ENCODE results near the gene SYNGR1.
A peak's percentile ranks its signal among the peaks of the same experiment; 100 is the strongest.
"Not testable (repeated sequence)": the region's sequence is repeated elsewhere in the genome, so short reads cannot be mapped to it uniquely, and the experiment has no call there.

The SYNGR1 gene

DNA sequence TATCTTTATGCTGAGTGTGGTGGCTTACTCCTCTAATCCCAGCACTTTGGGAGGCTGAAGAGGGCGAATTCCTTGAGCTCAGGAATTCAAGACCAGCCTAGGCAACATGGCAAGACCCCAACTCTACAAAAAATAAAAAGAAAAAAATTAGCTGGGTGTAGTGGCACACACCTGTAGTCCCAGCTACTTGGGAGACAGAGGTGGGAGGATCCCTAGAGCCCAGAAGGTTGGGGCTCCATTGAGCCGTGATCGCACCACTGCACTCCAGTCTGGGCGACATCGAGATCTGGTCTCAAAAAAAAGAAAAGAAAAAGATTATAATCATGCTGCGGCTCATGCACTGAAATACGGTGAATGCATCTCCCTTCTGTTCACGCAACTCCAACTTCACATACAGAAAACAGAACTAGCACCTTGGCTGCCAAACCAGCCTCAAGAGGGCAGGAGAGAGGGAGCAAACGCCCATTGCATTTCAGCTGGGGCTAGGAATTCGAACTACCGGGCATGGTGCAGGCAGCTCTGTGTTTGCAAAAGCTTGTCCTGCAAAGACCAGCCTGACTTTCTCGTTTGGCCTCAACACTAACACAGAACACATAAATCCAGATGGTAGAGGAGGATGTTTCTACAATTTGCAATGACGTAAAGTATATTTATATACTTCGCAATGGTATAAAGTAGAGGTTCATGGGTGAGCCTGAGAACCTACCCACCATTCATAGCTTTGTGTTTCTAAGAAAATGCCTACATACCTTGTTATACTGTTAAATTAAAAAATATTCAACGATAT is 6.3 kb upstream of the SYNGR1 start:
- in situ Hi-C loops (cut with HindIII; ENCODE audit: low pct_ligation_motif_present, low pct_unique_long_range_greater_than_20kb, low sequenced_read_pairs), result no loop called here
- peak; percentile 55 for DNase-seq

GRCh38 chr22:39344046-39344390 is 5.8 kb upstream of the SYNGR1 start:
- in situ Hi-C loops (cut with HindIII; ENCODE audit: low pct_ligation_motif_present, low pct_unique_long_range_greater_than_20kb, low sequenced_read_pairs), result no loop called here
- no peak for DNase-seq

- in situ Hi-C loops (cut with HindIII; ENCODE audit: low pct_ligation_motif_present, low pct_unique_long_range_greater_than_20kb, low sequenced_read_pairs), result no loop called here
- DNase-seq, result no peak
These were observed 4.6 kb upstream of the SYNGR1 start for GRCh38 chr22:39345231-39345630.

GRCh38 chr22:39348909-39349505 is 784 bp upstream of the SYNGR1 start:
- no peak for DNase-seq
- in situ Hi-C loops (cut with HindIII; ENCODE audit: low pct_ligation_motif_present, low pct_unique_long_range_greater_than_20kb, low sequenced_read_pairs), result no loop called here

- in situ Hi-C loops (cut with HindIII; ENCODE audit: low pct_ligation_motif_present, low pct_unique_long_range_greater_than_20kb, low sequenced_read_pairs), result no loop called here
- peak; percentile 5 for DNase-seq
These were observed 255 bp upstream of the SYNGR1 start for GRCh38 chr22:39349506-39349966.

DNA sequence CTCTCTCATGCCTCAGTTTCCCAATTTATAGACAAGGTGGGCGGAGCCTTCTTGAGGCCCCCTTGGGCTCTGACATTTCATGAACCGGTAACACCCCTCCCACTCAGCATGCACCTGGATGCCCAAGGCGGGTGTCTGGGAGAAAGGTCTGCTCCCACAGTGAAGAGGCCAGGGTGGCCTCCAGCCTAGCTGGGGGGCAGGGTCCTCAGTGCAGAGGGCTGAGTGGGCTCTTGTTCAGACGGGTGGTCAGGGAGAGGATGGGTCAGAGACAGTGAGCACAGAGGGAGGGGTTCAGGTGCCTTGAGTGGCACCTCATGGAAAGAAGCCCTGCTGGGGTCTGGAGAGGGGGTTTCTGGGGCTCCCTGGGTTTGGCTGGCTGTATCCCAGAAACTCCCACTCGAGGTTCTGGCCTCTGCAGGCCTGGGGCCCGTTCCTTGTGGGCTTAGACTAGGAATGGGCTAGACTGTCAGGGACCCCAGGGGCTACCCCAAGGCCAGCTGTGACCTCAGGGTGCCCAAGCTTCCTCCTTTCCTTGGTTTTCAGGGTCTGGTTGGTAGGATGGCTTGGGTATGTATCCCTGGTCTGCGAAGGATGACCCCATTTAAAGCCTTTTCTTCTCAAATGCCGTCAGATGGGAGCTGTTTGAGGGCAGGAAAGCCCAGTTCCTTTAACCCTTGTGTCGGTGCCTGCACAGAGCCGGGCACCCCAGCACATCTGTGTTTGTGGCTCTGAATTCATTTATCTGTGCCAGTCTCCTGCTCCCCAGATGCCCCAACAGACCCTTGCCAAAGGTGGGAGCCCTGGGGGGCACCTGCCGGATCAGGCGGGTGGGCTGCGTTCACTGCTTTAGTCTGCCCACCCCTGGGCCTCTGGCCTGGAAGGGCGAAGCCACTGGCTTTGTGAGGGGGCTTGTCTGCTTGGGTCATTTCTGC is 1.2 kb downstream of the SYNGR1 start:
- in situ Hi-C loops (cut with HindIII; ENCODE audit: low pct_ligation_motif_present, low pct_unique_long_range_greater_than_20kb, low sequenced_read_pairs), result no loop called here
- DNase-seq, result no peak

GRCh38 chr22:39351689-39352214 is 2.0 kb downstream of the SYNGR1 start:
- DNase-seq, result no peak
- in situ Hi-C loops (cut with HindIII; ENCODE audit: low pct_ligation_motif_present, low pct_unique_long_range_greater_than_20kb, low sequenced_read_pairs), result no loop called here

DNA sequence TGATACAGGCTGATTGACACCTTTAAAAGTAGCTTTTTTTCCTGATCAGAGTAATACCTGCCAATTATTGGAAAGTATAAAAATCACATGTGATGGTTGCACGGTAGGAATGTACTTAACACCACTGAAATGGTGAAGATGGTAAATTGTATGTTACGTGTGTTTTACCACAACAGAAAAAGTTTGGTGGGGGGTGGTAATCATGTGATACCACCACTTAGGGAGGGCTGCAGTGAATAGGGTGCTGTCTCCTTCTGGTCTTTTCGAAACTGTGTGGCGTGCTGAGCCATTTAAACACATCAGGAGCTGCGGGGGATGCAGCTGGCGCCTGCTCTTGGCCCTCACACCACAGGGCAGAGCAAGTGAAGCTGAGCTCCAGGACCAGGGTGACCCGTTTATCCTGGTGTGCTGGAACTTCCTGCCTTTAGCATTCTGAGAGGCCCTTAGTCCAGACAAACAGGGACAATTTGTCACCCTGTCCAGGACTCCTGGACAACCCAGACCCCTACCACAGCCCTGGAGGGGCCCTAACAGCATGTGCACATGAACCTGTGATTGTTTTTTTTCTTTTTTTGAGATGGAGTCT is 2.6 kb downstream of the SYNGR1 start:
- in situ Hi-C loops (cut with HindIII; ENCODE audit: low pct_ligation_motif_present, low pct_unique_long_range_greater_than_20kb, low sequenced_read_pairs), result no loop called here
- no peak for DNase-seq

DNA sequence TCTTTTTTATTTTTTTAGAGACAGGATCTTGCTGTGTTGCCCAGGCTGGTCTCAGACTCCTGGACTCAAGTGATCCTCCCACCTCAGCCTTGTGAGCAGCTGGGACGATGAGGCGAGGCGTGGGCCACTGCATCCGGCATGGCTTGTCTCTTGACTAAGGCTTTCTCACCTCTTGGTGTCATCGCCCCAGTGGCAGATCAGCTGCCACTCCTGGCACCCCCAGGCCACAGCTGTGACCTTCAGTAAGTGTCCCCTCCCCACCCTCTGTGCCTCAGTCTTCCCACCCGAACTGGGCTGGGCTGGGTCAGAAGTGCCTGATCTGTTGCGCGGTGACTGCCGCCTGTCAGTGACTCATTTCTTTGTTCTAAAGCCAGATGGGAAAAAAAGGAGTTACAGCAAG is 3.6 kb downstream of the SYNGR1 start:
- in situ Hi-C loops (cut with HindIII; ENCODE audit: low pct_ligation_motif_present, low pct_unique_long_range_greater_than_20kb, low sequenced_read_pairs), result no loop called here
- no peak for DNase-seq

DNA sequence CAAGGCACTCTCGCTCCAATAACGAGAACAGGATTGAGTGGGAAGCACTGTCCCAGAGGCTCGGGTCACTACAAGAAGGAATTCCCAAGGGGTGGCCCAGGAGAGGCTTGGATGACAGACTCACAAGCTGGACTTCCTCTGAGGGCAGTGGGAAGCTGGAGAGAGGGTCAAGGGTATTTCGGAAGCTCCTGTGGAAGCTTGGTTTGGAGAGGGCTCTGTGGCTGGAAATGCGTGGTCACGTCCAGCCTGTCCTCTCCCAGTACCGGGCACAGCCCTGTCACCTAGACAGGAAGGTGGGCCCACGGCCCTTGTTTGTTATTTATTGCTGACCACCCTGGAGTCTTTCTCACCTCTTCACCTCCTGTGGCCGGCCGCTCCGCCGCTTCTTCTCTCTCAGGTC is 5.3 kb downstream of the SYNGR1 start:
- in situ Hi-C loops (cut with HindIII; ENCODE audit: low pct_ligation_motif_present, low pct_unique_long_range_greater_than_20kb, low sequenced_read_pairs), result no loop called here
- DNase-seq, result no peak

DNA sequence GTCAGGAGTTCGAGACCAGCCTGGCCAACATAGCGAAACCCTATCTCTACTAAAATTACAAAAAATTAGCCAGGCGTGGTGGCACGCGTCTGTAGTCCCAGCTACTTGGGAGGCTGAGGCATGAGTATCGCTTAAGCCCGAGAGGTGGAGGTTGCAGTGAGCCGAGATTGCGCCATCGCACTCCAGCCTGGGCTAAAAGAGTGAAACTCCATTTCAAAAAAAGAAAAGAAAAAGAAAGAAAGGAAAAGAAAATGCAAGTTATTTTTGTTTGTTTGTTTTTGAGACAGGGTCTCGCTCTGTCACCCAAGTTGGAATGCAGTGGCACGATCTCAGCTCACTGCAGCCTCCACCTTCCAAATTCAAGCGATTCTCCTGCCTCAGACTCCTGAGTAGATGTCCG is 6.0 kb downstream of the SYNGR1 start:
- in situ Hi-C loops (cut with HindIII; ENCODE audit: low pct_ligation_motif_present, low pct_unique_long_range_greater_than_20kb, low sequenced_read_pairs); DNase-seq: not testable (repeated sequence)

GRCh38 chr22:39356464-39356863 is 6.7 kb downstream of the SYNGR1 start:
- no peak for DNase-seq

DNA sequence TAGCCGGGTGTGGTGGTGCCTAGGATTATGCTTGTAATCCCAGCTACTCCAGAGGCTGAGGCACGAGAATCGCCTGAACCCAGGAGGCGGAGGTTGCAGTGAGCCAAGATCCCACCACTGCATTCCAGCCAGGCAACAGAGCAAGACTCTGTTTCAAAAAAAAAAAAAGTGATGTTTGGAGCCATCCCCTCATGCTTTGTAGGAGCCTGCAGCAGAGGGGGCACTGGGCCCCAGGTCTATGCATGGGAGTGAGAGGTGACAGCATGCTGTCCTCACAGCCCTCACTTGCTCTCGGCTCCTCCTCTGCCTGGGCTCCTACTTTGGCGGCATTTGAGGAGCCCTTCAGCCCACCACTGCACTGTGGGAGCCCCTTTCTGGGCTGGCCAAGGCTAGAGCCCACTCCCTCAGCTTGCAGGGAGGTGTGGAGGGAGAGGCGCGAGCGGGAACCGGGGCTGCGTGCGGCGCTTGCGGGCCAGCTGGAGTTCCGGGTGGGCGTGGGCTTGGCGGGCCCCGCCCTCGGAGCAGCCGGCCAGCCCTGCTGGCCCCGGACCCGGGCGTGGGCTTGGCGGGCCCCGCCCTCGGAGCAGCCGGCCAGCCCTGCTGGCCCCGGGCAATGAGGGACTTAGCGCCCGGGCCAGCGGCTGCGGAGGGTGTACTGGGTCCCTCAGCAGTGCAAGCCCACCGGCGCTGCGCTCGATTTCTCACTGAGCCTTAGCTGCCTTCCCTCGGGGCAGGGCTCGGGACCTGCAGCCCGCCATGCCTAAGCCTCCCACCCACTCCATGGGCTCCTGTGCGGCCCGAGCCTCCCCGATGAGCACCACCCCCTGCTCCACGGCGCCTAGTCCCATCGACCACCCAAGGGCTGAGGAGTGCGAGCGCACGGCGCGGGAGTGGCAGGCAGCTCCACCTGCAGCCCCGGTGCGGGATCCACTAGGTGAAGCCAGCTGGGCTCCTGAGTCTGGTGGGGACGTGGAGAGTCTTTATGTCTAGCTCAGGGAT is 7.6 kb downstream of the SYNGR1 start:
- in situ Hi-C loops (cut with HindIII; ENCODE audit: low pct_ligation_motif_present, low pct_unique_long_range_greater_than_20kb, low sequenced_read_pairs), result not testable (repeated sequence)

More at GRCh38 chr22:39356464-39356863, 6.7 kb downstream of the SYNGR1 start:
- in situ Hi-C loops (cut with HindIII; ENCODE audit: low pct_ligation_motif_present, low pct_unique_long_range_greater_than_20kb, low sequenced_read_pairs), result no loop called here

DNA sequence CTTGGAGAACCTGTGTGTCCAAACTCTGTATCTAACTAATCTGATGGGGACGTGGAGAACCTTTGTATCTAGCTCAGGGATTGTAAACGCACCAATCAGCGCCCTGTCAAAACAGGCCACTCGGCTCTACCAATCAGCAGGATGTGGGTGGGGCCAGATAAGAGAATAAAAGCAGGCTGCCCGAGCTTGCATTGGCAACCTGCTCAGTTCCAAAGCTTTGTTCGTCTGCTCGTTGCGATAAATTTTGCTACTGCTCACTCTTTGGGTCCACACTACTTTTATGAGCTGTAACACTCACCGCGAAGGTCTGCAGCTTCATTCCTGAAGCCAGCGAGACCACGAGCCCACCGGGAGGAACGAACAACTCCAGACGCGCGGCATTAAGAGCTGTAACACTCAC is 8.4 kb downstream of the SYNGR1 start:
- in situ Hi-C loops (cut with HindIII; ENCODE audit: low pct_ligation_motif_present, low pct_unique_long_range_greater_than_20kb, low sequenced_read_pairs); DNase-seq: not testable (repeated sequence)

More for the DNA sequence above, 7.6 kb downstream of the SYNGR1 start:
- DNase-seq, result not testable (repeated sequence)

- in situ Hi-C loops (cut with HindIII; ENCODE audit: low pct_ligation_motif_present, low pct_unique_long_range_greater_than_20kb, low sequenced_read_pairs), result no loop called here
- no peak for DNase-seq
These were observed 9.9 kb downstream of the SYNGR1 start for GRCh38 chr22:39359659-39360195.

- in situ Hi-C loops (cut with HindIII; ENCODE audit: low pct_ligation_motif_present, low pct_unique_long_range_greater_than_20kb, low sequenced_read_pairs), result no loop called here
- DNase-seq, result no peak
These were observed 10.5 kb downstream of the SYNGR1 start for GRCh38 chr22:39360242-39360641.

- in situ Hi-C loops (cut with HindIII; ENCODE audit: low pct_ligation_motif_present, low pct_unique_long_range_greater_than_20kb, low sequenced_read_pairs), result no loop called here
- DNase-seq, result peak; percentile 28
These were observed 11.1 kb downstream of the SYNGR1 start for GRCh38 chr22:39360674-39361413.

All from ACHN (cell line).